Hepatocyte (in vitro differentiated cells): ENCODE data around the gene IRS2. TPM values are rescaled to one million over a fixed set of nuclear protein-coding genes. Genes with fewer than 3 reads are reported as not detected.

Experiments
- DNase-seq: peaks from one replicate; pipeline ENCODE4 v3.0.0-alpha.2; 2016; ENCODE audit warnings: low spot score
- H2AFZ ChIP-seq: fragments of 200-600 bp; sonication (generic); 2 replicates; pipeline ENCODE4 v1.6.0; 2016; ENCODE audit warnings: antibody characterized with exemption, mild to moderate bottlenecking
- H3K27ac ChIP-seq: fragments of 200-600 bp; sonication (generic); 2 replicates; pipeline ENCODE4 v1.5.1; 2016; ENCODE audit warnings: mild to moderate bottlenecking
- H3K27me3 ChIP-seq: fragments of 200-600 bp; sonication (generic); 2 replicates; pipeline ENCODE4 v1.6.1; 2016
- H3K36me3 ChIP-seq: fragments of 200-600 bp; sonication (generic); replicated peaks from 2 replicates; pipeline ENCODE4 v1.5.1; 2016; ENCODE audit warnings: low read depth; ENCODE audit not compliant: insufficient read depth
- H3K4me1 ChIP-seq: fragments of 200-600 bp; sonication (generic); 2 replicates; pipeline ENCODE4 v1.5.1; 2016; ENCODE audit warnings: mild to moderate bottlenecking, moderate library complexity; ENCODE audit not compliant: insufficient read depth
- H3K4me2 ChIP-seq: fragments of 200-600 bp; sonication (generic); 2 replicates; pipeline ENCODE4 v1.6.0; 2016
- H3K4me3 ChIP-seq: fragments of 200-600 bp; sonication (generic); 2 replicates; pipeline ENCODE4 v1.5.1; 2016; ENCODE audit warnings: mild to moderate bottlenecking
- H3K79me2 ChIP-seq: fragments of 200-600 bp; sonication (generic); 2 replicates; pipeline ENCODE4 v1.6.0; 2017; ENCODE audit warnings: mild to moderate bottlenecking
- H3K9me2 ChIP-seq: fragments of 200-600 bp; sonication (generic); replicated peaks from 2 replicates; pipeline ENCODE4 v1.6.0; 2017; ENCODE audit warnings: mild to moderate bottlenecking; ENCODE audit not compliant: insufficient read depth
- H3K9me3 ChIP-seq: fragments of 200-600 bp; sonication (generic); 2 replicates; pipeline ENCODE4 v1.5.1; 2016; ENCODE audit warnings: low read depth, mild to moderate bottlenecking
- H4K20me1 ChIP-seq: fragments of 200-600 bp; sonication (generic); 2 replicates; pipeline ENCODE4 v1.6.0; 2016; ENCODE audit warnings: mild to moderate bottlenecking; ENCODE audit not compliant: insufficient read depth, poor library complexity, severe bottlenecking
- EZH2 ChIP-seq: fragments of 200-600 bp; sonication (generic); IDR thresholded peaks from 2 replicates; pipeline ENCODE4 v1.6.1; 2016; ENCODE audit warnings: antibody characterized with exemption, mild to moderate bottlenecking, borderline replicate concordance
- EZH2phosphoT487 ChIP-seq: fragments of 200-600 bp; sonication (generic); IDR thresholded peaks from one replicate; pipeline ENCODE4 v1.6.1; 2018; ENCODE audit warnings: antibody characterized with exemption, mild to moderate bottlenecking, low read depth, moderate library complexity; ENCODE audit not compliant: unreplicated experiment, severe bottlenecking
- WGBS: methylation state at CpG from one replicate; pipeline ENCODE4 v1.1.6; 2016; ENCODE audit warnings: low lambda C conversion rate; ENCODE audit errors: missing lambda C conversion rate; 5-methylcytosine and 5-hydroxymethylcytosine counted together
- polyA plus RNA-seq: library from polyadenylated mRNA; unstranded; fragments of >200 nt; fragmentation: Nextera tagmentation; extraction: Ambion mirVana; gene quantifications from 2 replicates; pipeline ENCODE4 v1.2.1, GENCODE V29; 2016
- total RNA-seq: library from RNA; depleted of rRNA; stranded (reverse); fragments of >200 nt; gene quantifications from 2 replicates; pipeline ENCODE4 v1.2.3, GENCODE V29; 2014
- TF ChIP-seq, protein P1 (sequence below): fragments of 200-600 bp; sonication (generic); IDR thresholded peaks from 2 replicates; pipeline ENCODE4 v1.5.1; 2016; ENCODE audit warnings: antibody characterized with exemption, mild to moderate bottlenecking; ENCODE audit not compliant: poor library complexity

IRS2 gene
- total and polyA plus RNA-seq, 2 experiments from 2014 or later = 19.4 to 26.4 TPM

DNA sequence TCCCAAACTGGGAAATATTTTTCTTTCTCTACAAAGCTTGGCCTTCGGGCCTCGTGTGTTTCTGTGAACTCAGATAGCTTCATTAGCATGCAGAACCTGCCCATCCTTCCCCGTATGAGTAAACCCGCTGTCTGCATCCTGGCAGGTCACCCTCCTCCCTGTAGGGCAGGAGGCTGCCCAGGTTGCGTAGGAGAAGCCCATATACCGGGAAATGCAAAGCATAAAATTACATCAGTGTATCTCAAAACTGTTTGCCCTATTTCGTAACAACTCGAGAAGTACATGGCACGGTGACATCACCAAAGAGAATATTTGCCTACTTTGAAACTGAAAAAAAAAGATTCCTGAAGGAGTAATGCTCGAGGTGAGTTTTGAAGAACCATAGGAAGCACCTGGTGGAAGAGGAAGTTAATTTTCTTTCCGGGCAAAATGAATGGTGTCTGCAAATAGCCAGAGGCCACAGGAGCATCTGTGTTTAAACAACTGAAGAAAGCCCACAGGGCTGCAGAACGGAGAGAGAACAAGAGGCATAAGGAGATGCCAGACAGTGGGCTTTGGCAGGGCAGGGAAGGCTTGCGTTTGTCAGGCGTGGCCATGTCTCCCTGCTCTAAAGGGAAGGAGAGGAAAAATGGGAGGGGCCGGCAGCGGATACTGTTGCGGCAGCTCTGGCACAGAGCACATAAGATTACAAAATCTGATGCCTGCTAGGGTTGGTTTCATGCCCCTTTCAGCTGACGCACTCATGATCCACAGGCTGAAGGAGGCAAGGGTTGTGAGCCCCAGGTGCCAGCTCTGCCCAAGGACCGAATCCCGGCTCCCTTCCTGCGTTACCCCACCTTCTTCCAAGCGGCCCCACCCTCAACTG, 81.4 kb downstream of the IRS2 start:
- H4K20me1 ChIP-seq = no peaks in the 10 kb centered on the region
- DNase-seq = peak; percentile 21
- H3K79me2 ChIP-seq = no peaks in the 10 kb centered on the region
- H3K9me3 ChIP-seq = no peaks in the 10 kb centered on the region
- WGBS = 84% methylated on average over 22 of the region's 22 CpGs
- no peaks in the 10 kb centered on the region for H3K27me3 ChIP-seq
- H3K4me3 ChIP-seq = no peak overlapping the region
- TF ChIP-seq EZH2phosphoT487 (no peak), EZH2 (no peak)
- TF ChIP-seq, protein P1, sequence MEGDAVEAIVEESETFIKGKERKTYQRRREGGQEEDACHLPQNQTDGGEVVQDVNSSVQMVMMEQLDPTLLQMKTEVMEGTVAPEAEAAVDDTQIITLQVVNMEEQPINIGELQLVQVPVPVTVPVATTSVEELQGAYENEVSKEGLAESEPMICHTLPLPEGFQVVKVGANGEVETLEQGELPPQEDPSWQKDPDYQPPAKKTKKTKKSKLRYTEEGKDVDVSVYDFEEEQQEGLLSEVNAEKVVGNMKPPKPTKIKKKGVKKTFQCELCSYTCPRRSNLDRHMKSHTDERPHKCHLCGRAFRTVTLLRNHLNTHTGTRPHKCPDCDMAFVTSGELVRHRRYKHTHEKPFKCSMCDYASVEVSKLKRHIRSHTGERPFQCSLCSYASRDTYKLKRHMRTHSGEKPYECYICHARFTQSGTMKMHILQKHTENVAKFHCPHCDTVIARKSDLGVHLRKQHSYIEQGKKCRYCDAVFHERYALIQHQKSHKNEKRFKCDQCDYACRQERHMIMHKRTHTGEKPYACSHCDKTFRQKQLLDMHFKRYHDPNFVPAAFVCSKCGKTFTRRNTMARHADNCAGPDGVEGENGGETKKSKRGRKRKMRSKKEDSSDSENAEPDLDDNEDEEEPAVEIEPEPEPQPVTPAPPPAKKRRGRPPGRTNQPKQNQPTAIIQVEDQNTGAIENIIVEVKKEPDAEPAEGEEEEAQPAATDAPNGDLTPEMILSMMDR = no peak
- no peak overlapping the region for H3K4me2 ChIP-seq
- H2AFZ ChIP-seq = no peak overlapping the region
- H3K4me1 ChIP-seq = no peaks in the 10 kb centered on the region
- no peaks in the 10 kb centered on the region for H3K9me2 ChIP-seq
- no peaks in the 10 kb centered on the region for H3K36me3 ChIP-seq
- no peak overlapping the region for H3K27ac ChIP-seq

DNA sequence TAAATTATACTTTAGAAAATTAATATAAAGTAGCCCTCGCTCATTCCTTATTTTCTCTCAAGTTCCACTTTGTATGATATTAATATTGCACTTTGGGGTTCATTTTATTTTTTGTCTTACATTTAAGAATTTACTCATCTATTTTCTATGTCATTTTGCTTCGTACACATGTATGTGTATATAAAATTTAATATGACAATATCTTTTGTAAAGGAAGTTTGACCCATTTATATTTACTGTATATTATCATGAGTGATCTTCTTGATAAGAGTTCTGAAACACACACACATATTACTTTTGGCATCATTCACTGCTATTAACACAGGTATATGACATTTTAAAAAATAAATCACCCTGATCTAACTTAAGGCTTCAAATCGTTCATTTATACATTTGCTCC, 83.1 kb downstream of the IRS2 start:
- H4K20me1 ChIP-seq = no peaks in the 10 kb centered on the region
- DNase-seq = no peak
- no peak overlapping the region for H3K4me3 ChIP-seq
- no peak overlapping the region for H3K27ac ChIP-seq
- H3K27me3 ChIP-seq = no peaks in the 10 kb centered on the region
- H3K4me1 ChIP-seq = no peaks in the 10 kb centered on the region
- no peaks in the 10 kb centered on the region for H3K9me3 ChIP-seq
- 96% methylated on average over 3 of the region's 3 CpGs for WGBS
- H3K36me3 ChIP-seq = no peaks in the 10 kb centered on the region
- H3K9me2 ChIP-seq = no peaks in the 10 kb centered on the region
- TF ChIP-seq EZH2phosphoT487 = no peak
- TF ChIP-seq, protein P1 = no peak
- TF ChIP-seq EZH2 = no peak
- H2AFZ ChIP-seq = no peak overlapping the region
- no peaks in the 10 kb centered on the region for H3K79me2 ChIP-seq
- no peak overlapping the region for H3K4me2 ChIP-seq
